ENCODE measurements around the gene SECTM1. TPM values are rescaled to one million over a fixed set of nuclear protein-coding genes. Genes with fewer than 3 reads are reported as not detected.
A peak's percentile ranks its signal among the peaks of the same experiment; 100 is the strongest.

Gene SECTM1
- total and polyA plus RNA-seq, 9 of the 15 experiments (the other 6 are each of a cell fraction or from before 2014, with no cell fraction given), result 0.11 to 0.46 (median 0.18) TPM; not detected in 6

DNA sequence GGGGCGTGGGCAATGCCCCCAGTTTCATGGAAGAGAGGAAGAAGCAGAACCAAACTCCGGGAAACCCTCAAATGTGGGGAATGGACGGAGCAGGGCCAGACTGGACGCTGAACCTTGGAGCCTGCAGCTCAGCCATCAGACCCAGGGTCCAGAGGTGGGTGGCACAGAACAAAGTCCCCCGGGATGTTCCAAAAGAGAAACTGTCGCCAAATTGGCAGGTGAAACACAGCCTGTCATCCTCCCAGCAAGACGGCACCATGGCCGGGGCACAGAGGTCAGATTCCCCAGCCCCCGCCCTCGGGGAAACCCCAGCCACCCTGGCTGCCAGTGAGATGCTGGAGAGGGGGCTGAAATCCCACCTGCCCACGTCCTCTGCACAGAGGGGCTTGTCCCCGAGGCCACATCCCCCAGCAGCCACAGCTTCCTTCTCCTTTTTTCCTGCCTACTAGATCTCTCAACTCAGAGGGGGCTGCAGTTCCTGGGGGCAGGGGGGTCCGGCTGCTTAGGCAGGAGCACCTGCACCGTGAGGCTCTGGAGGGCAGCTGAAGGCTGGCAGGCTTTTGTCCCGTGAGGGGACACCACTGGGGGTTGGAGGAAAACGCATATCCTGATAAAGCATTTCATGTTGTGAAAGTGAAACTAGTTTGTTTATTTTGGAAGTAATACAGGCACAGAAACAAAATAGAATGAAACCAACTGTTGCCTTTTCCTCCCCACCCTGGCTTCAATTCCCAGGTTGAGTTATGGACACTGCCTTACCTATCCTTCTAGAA is 1.2 kb upstream of the SECTM1 start:
- Histone ChIP-seq H3K36me3 (ENCODE audit: control insufficient read depth, insufficient read depth, low read length) (no peaks in the 10 kb centered on the region), H3K79me2 (ENCODE audit: control insufficient read depth, insufficient read depth, low read length) (peaks cover 11% of the 10 kb centered on the region; the same call in 2 of the 3 replicates), H3K9me1 (ENCODE audit: control insufficient read depth, insufficient read depth, low read length) (no peaks in the 10 kb centered on the region), H3K27ac (ENCODE audit: extremely low read depth, low read depth, low read length) (peak overlapping the region; percentile 67), H3K4me3 (no peak overlapping the region), H3K9me3 (replicated peaks; ENCODE audit: control insufficient read depth, insufficient read depth, low read depth, low read length) (no peaks in the 10 kb centered on the region; the same call in 1 of the 2 replicates), H3K9ac (ENCODE audit: insufficient read depth in 1 of 2, low read depth in 2 of 2, low read length in 2 of 2) (peak overlapping the region; percentile 35 to 88), H2AFZ (ENCODE audit: low read depth, low read length) (peak overlapping the region; percentile 76), H3K4me1 (replicated peaks in 1 of 2; ENCODE audit: control insufficient read depth in 2 of 2, insufficient read depth in 2 of 2, low read length in 2 of 2) (peaks cover 49 to 95% of the 10 kb centered on the region in 2 experiments), H4K20me1 (replicated peaks; ENCODE audit: control insufficient read depth, insufficient read depth, low read length) (no peaks in the 10 kb centered on the region), H3K27me3 (ENCODE audit: control insufficient read depth in 2 of 2, insufficient read depth in 2 of 2, low read length in 2 of 2) (no peaks in the 10 kb centered on the region), H3K4me2 (ENCODE audit: insufficient read depth, low read length) (peak overlapping the region; percentile 71)
- POLR2A ChIA-PET, result interaction anchor here (0.6 to 1.6 kb wide), 3 partner anchors 9 to 374 kb away, joined by 3 to 5 read pairs (median 4); partner anchors contain the start of gene NOTUM
- in situ Hi-C loops (cut with MboI) (no loop called here), intact Hi-C loops (cut with micrococcal nuclease) (loop anchor here (5.0 kb wide), 2 partner anchors 43 to 98 kb away; no protein-coding TSS in a partner anchor)
- DNase-seq (ENCODE audit: extremely low read depth in 1 of 4, low spot score in 3 of 4) (no peak), FAIRE-seq (peak; percentile 32), ATAC-seq (no peak)
- BruUV-seq (replicated peaks), result no TSS peak
- WGBS (ENCODE audit: insufficient coverage, low coverage, missing lambda C conversion rate), result 58% methylated on average over 15 of the region's 16 CpGs
- CTCF ChIA-PET (ENCODE audit: low intra/inter-chr PET ratio), result no interaction called here
- no peak for TF ChIP-seq CHD1 (IDR thresholded peaks at IDR 0.05; ENCODE audit: low read length)
- no peak for TF ChIP-seq ILF3 (IDR thresholded peaks at IDR 0.05; ENCODE audit: borderline replicate concordance)
- TF ChIP-seq BHLHE40 (IDR thresholded peaks at IDR 0.05; ENCODE audit: low read length), result peak; percentile 73
- TF ChIP-seq, protein P1, sequence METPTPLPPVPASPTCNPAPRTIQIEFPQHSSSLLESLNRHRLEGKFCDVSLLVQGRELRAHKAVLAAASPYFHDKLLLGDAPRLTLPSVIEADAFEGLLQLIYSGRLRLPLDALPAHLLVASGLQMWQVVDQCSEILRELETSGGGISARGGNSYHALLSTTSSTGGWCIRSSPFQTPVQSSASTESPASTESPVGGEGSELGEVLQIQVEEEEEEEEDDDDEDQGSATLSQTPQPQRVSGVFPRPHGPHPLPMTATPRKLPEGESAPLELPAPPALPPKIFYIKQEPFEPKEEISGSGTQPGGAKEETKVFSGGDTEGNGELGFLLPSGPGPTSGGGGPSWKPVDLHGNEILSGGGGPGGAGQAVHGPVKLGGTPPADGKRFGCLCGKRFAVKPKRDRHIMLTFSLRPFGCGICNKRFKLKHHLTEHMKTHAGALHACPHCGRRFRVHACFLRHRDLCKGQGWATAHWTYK (CRISPR knock-in tag; IDR thresholded peaks at IDR 0.05), result 0 out of 2 replicates have a peak, but pooled peaks have one; percentile 26
- TF ChIP-seq ETV1 (tag; conservative IDR thresholded peaks at IDR 0.05; ENCODE audit: low read depth), result 0 out of 2 replicates have a peak, but pooled peaks have one; percentile 22
- peak; percentile 19; the same call in 1 of the 2 replicates for TF ChIP-seq TFAP4 (CRISPR knock-in tag; IDR thresholded peaks at IDR 0.05; ENCODE audit: borderline replicate concordance)
- TF ChIP-seq TAF7 (tag; IDR thresholded peaks at IDR 0.05), result 0 out of 2 replicates have a peak, but pooled peaks have one; percentile 27
- 0 out of 2 replicates have a peak, but pooled peaks have one; percentile 18 for TF ChIP-seq ESRRA (IDR thresholded peaks at IDR 0.05; ENCODE audit: borderline replicate concordance, low read depth)
- 0 out of 2 replicates have a peak, but pooled peaks have one; percentile 23 for TF ChIP-seq ARID4B (CRISPR knock-in tag; IDR thresholded peaks at IDR 0.05)
